ENCODE data around the gene TUBGCP2. TPM values are rescaled to one million over a fixed set of nuclear protein-coding genes. Genes with fewer than 3 reads are reported as not detected.
A peak's percentile ranks its signal among the peaks of the same experiment; 100 is the strongest.

TUBGCP2 gene
- total RNA-seq, 1 experiment from 2014 or later = 52.4 TPM

GRCh38 chr10:133258818-133259601 lies 49.7 kb downstream of the TUBGCP2 start:
- H2BK120ac ChIP-seq (ENCODE audit: low read depth, low read length, poor library complexity, severe bottlenecking) = no peak overlapping the region
- Mint-ChIP-seq H3K27me3 (ENCODE audit: low read depth) (peaks cover 15% of the 10 kb centered on the region), H3K9me3 (no peaks in the 10 kb centered on the region; a peak in 1 of 5 replicates), H3K4me1 (peaks cover 11 to 35% of the 10 kb centered on the region in 2 experiments), H3K27ac (0 out of 7 replicates have a peak overlapping the region, but pooled peaks of 1 of the 3 experiments have one; percentile 33), H3K36me3 (ENCODE audit: insufficient read depth in 1 of 3, low read depth in 3 of 3) (no peaks in the 10 kb centered on the region), H3K4me3 (peak overlapping the region; percentile 11 to 41; a peak in 3 of 5 replicates)
- DNase-seq = no peak
- peaks cover 3% of the 10 kb centered on the region for H4K20me1 ChIP-seq (ENCODE audit: control insufficient read depth, insufficient read depth, insufficient read length)
- no peak overlapping the region for H2BK12ac ChIP-seq (ENCODE audit: insufficient read length, low read depth, low read length)
- no peak overlapping the region for H3K27ac ChIP-seq (ENCODE audit: insufficient read length, low read depth, low read length)
- no peaks in the 10 kb centered on the region for H3K9me3 ChIP-seq (ENCODE audit: control insufficient read depth, low read depth, low read length)
- H3K23me2 ChIP-seq (ENCODE audit: insufficient read length, low read depth, low read length, poor library complexity, severe bottlenecking) = peaks cover 7% of the 10 kb centered on the region
- TF ChIP-seq, protein P1, sequence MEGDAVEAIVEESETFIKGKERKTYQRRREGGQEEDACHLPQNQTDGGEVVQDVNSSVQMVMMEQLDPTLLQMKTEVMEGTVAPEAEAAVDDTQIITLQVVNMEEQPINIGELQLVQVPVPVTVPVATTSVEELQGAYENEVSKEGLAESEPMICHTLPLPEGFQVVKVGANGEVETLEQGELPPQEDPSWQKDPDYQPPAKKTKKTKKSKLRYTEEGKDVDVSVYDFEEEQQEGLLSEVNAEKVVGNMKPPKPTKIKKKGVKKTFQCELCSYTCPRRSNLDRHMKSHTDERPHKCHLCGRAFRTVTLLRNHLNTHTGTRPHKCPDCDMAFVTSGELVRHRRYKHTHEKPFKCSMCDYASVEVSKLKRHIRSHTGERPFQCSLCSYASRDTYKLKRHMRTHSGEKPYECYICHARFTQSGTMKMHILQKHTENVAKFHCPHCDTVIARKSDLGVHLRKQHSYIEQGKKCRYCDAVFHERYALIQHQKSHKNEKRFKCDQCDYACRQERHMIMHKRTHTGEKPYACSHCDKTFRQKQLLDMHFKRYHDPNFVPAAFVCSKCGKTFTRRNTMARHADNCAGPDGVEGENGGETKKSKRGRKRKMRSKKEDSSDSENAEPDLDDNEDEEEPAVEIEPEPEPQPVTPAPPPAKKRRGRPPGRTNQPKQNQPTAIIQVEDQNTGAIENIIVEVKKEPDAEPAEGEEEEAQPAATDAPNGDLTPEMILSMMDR (conservative IDR thresholded peaks at IDR 0.05) = no peak
- no peaks in the 10 kb centered on the region for H3K79me2 ChIP-seq (ENCODE audit: insufficient read depth, low read length)
- H3K14ac ChIP-seq (ENCODE audit: insufficient read depth, low read length) = no peak overlapping the region
- no peak overlapping the region for H4K8ac ChIP-seq (replicated peaks; ENCODE audit: insufficient read length, low read depth, low read length)
- H3K9ac ChIP-seq (ENCODE audit: extremely low read depth, insufficient read length, low read length) = no peak overlapping the region
- no peaks in the 10 kb centered on the region; the same call in 1 of the 2 replicates for H3K27me3 ChIP-seq (ENCODE audit: insufficient read depth, low read length)
- H3T11ph ChIP-seq (ENCODE audit: low read length) = no peak overlapping the region
- H3K4ac ChIP-seq (ENCODE audit: low read depth, low read length) = no peak overlapping the region
- no peaks in the 10 kb centered on the region for H3K4me1 ChIP-seq (ENCODE audit: insufficient read depth, low read length)
- no peak overlapping the region for H3K4me2 ChIP-seq (ENCODE audit: insufficient read depth, insufficient read length, low read length)
- no peak overlapping the region for H3K23ac ChIP-seq (ENCODE audit: insufficient read length, low read depth, low read length)
- no peak overlapping the region for H4K91ac ChIP-seq (ENCODE audit: insufficient read length, low read depth, low read length)
- no peak overlapping the region for H2BK20ac ChIP-seq (ENCODE audit: low read depth, low read length, poor library complexity, severe bottlenecking)
- no peak overlapping the region for H4K5ac ChIP-seq (ENCODE audit: insufficient read length, low read depth, low read length)
- no peaks in the 10 kb centered on the region for H3K79me1 ChIP-seq (ENCODE audit: insufficient read depth, low read depth, low read length, poor library complexity, severe bottlenecking)
- no peak overlapping the region for H2AK5ac ChIP-seq (ENCODE audit: insufficient read length, low read length)
- H3K56ac ChIP-seq (ENCODE audit: insufficient read length, low read depth, low read length) = no peak overlapping the region
- no CpG with 5 or more reads among the region's 24 CpGs for WGBS (ENCODE audit: extremely low coverage, insufficient read length, low lambda C conversion rate)
- no peak overlapping the region for H3K18ac ChIP-seq (ENCODE audit: insufficient read length, low read depth, low read length)
- no peak overlapping the region for H2BK5ac ChIP-seq (ENCODE audit: insufficient read length, low read length)
- no peak overlapping the region for H2AFZ ChIP-seq (ENCODE audit: low read length)
- no peak overlapping the region for H2BK15ac ChIP-seq (ENCODE audit: low read depth, low read length)

All from H9 (cell line).